CD14-positive monocyte (primary cell): ENCODE results near the gene CD44. TPM values are rescaled to one million over a fixed set of nuclear protein-coding genes. Genes with fewer than 3 reads are reported as not detected.

Source experiments
- DNase-seq, 3 donors: peaks; one replicate each; pipeline ENCODE4 v3.0.0-alpha.2; 2011 to 2022
- H2AFZ ChIP-seq: 2 replicates; pipeline ENCODE4 v1.6.0; 2012; ENCODE audit warnings: mild to moderate bottlenecking, low read depth, low read length, inconsistent platforms; ENCODE audit not compliant: insufficient read depth, poor library complexity, severe bottlenecking
- H3K27ac ChIP-seq, 2 donors: 1 replicate in 1 of 2; 2 replicates in 1 of 2; pipeline ENCODE4 v1.5.1; 2012 to 2013; ENCODE audit warnings: low read length in 2 of 2, control low read depth in 1 of 2, inconsistent platforms in 1 of 2, low read depth in 1 of 2, mild to moderate bottlenecking in 1 of 2
- H3K27me3 ChIP-seq, 2 donors: one replicate each; pipeline versions ENCODE4 v1.6.0 to v1.6.1; 2011 to 2013; ENCODE audit warnings: low read length in 2 of 2; ENCODE audit not compliant: control insufficient read depth in 2 of 2, insufficient read depth in 2 of 2
- H3K36me3 ChIP-seq, 2 donors: replicated peaks in 1 of 2; 1 replicate in 1 of 2; 2 replicates in 1 of 2; pipeline versions ENCODE4 v1.5.1 to v1.6.1; 2012 to 2013; ENCODE audit warnings: low read length in 2 of 2, control low read depth in 1 of 2, inconsistent platforms in 1 of 2, mild to moderate bottlenecking in 1 of 2; ENCODE audit not compliant: insufficient read depth in 2 of 2, control insufficient read depth in 1 of 2
- H3K4me1 ChIP-seq, 2 donors: 1 replicate in 1 of 2; 2 replicates in 1 of 2; pipeline versions ENCODE4 v1.5.1 to v1.6.1; 2012 to 2013; ENCODE audit warnings: low read length in 2 of 2, control low read depth in 1 of 2, inconsistent platforms in 1 of 2, mild to moderate bottlenecking in 1 of 2, moderate library complexity in 1 of 2; ENCODE audit not compliant: insufficient read depth in 2 of 2, control insufficient read depth in 1 of 2
- H3K4me2 ChIP-seq: replicated peaks from 2 replicates; pipeline ENCODE3; 2012; ENCODE audit warnings: low read length, moderate library complexity, mild to moderate bottlenecking; ENCODE audit not compliant: poor library complexity, severe bottlenecking; ENCODE audit errors: extremely low read depth
- H3K4me3 ChIP-seq, 3 experiments: fragments of 200-600 bp in 1 of 3; sonication (generic) in 1 of 3; replicated peaks in 1 of 3; 1 replicate in 2 of 3; 2 replicates in 1 of 3; pipeline ENCODE4 v1.5.1; 2011 to 2013; ENCODE audit warnings: low read length in 3 of 3, mild to moderate bottlenecking in 3 of 3, control low read depth in 2 of 3, low read depth in 2 of 3, inconsistent platforms in 1 of 3, moderate library complexity in 1 of 3
- H3K79me2 ChIP-seq: 2 replicates; pipeline ENCODE4 v1.6.0; 2012; ENCODE audit warnings: mild to moderate bottlenecking, control low read depth, inconsistent platforms, low read length, moderate library complexity; ENCODE audit not compliant: insufficient read depth
- H3K9ac ChIP-seq: 2 replicates; pipeline ENCODE4 v1.6.0; 2017; ENCODE audit warnings: low read length, mild to moderate bottlenecking; ENCODE audit not compliant: insufficient read depth, poor library complexity, severe bottlenecking
- H3K9me3 ChIP-seq, 2 donors: replicated peaks in 1 of 2; 1 replicate in 1 of 2; 2 replicates in 1 of 2; pipeline versions ENCODE4 v1.5.1 to v1.6.1; 2012 to 2013; ENCODE audit warnings: low read length in 2 of 2, control low read depth in 1 of 2; ENCODE audit not compliant: control insufficient read depth in 1 of 2, insufficient read depth in 1 of 2
- H4K20me1 ChIP-seq: 2 replicates; pipeline ENCODE4 v1.6.0; 2012; ENCODE audit warnings: mild to moderate bottlenecking, low read length, control low read depth, moderate library complexity; ENCODE audit not compliant: insufficient read depth
- H3K27ac Mint-ChIP-seq, 7 donors: one replicate each; pipeline ENCODE4 v1.8.0; 2020; ENCODE audit warnings: mild to moderate bottlenecking in 7 of 7, mixed read lengths in 7 of 7, moderate library complexity in 6 of 7, inconsistent platforms in 2 of 7
- H3K27me3 Mint-ChIP-seq, 3 donors: one replicate each; pipeline ENCODE4 v1.8.0; 2021 to 2022; ENCODE audit warnings: low read depth in 3 of 3, mild to moderate bottlenecking in 3 of 3, mixed read lengths in 3 of 3, moderate library complexity in 3 of 3, inconsistent platforms in 1 of 3
- H3K36me3 Mint-ChIP-seq, 2 donors: one replicate each; pipeline ENCODE4 v1.8.0; 2020; ENCODE audit warnings: mixed read lengths in 2 of 2, inconsistent platforms in 1 of 2, mild to moderate bottlenecking in 1 of 2
- H3K4me1 Mint-ChIP-seq: one replicate; pipeline ENCODE4 v1.8.0; 2020; ENCODE audit warnings: mild to moderate bottlenecking, mixed read lengths
- H3K4me3 Mint-ChIP-seq, 2 donors: one replicate each; pipeline ENCODE4 v1.8.0; 2020; ENCODE audit warnings: mild to moderate bottlenecking in 2 of 2, mixed read lengths in 2 of 2, moderate library complexity in 1 of 2
- H3K9me3 Mint-ChIP-seq, 7 donors: one replicate each; pipeline ENCODE4 v1.8.0; 2020 to 2022; ENCODE audit warnings: mixed read lengths in 7 of 7, mild to moderate bottlenecking in 6 of 7, moderate library complexity in 6 of 7, inconsistent platforms in 2 of 7
- WGBS: methylation state at CpG from one replicate; pipeline ENCODE4 v1.1.5; 2013; ENCODE audit warnings: missing lambda C conversion rate; ENCODE audit not compliant: insufficient coverage; 5-methylcytosine and 5-hydroxymethylcytosine counted together
- intact Hi-C, 2 donors: fragments of 100-400 bp; cut with micrococcal nuclease; formaldehyde crosslinking; loops; one replicate each; pipeline versions ENCODE4 v1.15.0 to v1.15.1; 2023
- polyA plus RNA-seq, 3 donors: library from polyadenylated mRNA; depleted of rRNA in 1 of 3; unstranded in 2 of 3; stranded (reverse) in 1 of 3; fragments of 300-500 nt in 2 of 3; fragments of >200 nt in 1 of 3; fragmentation: Illumina TruSeq in 2 of 3; gene quantifications; 1 replicate in 2 of 3; 2 replicates in 1 of 3; pipeline ENCODE4 v1.2.3, GENCODE V29; 2012 to 2021
- TF ChIP-seq, protein P1 (sequence below): fragments of 200-600 bp; IDR thresholded peaks from one replicate; pipeline ENCODE4 v1.8.0; 2022; ENCODE audit warnings: antibody characterized with exemption, mild to moderate bottlenecking

CD44 gene
- polyA plus RNA-seq, 3 donors: 415 to 866 (median 531) TPM

- no CpG with 5 or more reads among the region's 1 CpG for WGBS
- H3K27ac ChIP-seq: peak overlapping the region in 1 of 2 donors; percentile 86
- no peak overlapping the region for H3K4me3 ChIP-seq
- no peak overlapping the region for H3K4me2 ChIP-seq
- H4K20me1 ChIP-seq: peaks cover 95% of the 10 kb centered on the region
- Mint-ChIP-seq H3K27ac (peak overlapping the region in 1 of 7 donors; percentile 74), H3K36me3 (peaks cover 55 to 71% of the 10 kb centered on the region in 2 donors), H3K27me3 (no peaks in the 10 kb centered on the region), H3K4me1 (peaks cover 88% of the 10 kb centered on the region), H3K4me3 (no peak overlapping the region), H3K9me3 (no peaks in the 10 kb centered on the region)
- TF ChIP-seq, protein P1, sequence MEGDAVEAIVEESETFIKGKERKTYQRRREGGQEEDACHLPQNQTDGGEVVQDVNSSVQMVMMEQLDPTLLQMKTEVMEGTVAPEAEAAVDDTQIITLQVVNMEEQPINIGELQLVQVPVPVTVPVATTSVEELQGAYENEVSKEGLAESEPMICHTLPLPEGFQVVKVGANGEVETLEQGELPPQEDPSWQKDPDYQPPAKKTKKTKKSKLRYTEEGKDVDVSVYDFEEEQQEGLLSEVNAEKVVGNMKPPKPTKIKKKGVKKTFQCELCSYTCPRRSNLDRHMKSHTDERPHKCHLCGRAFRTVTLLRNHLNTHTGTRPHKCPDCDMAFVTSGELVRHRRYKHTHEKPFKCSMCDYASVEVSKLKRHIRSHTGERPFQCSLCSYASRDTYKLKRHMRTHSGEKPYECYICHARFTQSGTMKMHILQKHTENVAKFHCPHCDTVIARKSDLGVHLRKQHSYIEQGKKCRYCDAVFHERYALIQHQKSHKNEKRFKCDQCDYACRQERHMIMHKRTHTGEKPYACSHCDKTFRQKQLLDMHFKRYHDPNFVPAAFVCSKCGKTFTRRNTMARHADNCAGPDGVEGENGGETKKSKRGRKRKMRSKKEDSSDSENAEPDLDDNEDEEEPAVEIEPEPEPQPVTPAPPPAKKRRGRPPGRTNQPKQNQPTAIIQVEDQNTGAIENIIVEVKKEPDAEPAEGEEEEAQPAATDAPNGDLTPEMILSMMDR: no peak
- no peak overlapping the region for H2AFZ ChIP-seq
- H3K9me3 ChIP-seq: no peaks in the 10 kb centered on the region
- peaks cover 2 to 45% of the 10 kb centered on the region in 2 donors for H3K36me3 ChIP-seq
- DNase-seq: peak in 1 of 3 donors; percentile 7
- H3K79me2 ChIP-seq: peaks cover 97% of the 10 kb centered on the region
- no peak overlapping the region for H3K9ac ChIP-seq
- intact Hi-C loops: loop anchor here in 1 of 2 donors (10.0 kb wide), 1 partner anchor 214 kb away; no protein-coding TSS in a partner anchor
- no peaks in the 10 kb centered on the region for H3K27me3 ChIP-seq
- peaks cover 80 to 94% of the 10 kb centered on the region in 2 donors for H3K4me1 ChIP-seq
These were observed 32.3 kb downstream of the CD44 start for GRCh38 chr11:35171226-35171625.

GRCh38 chr11:35173011-35173511 is 34.1 kb downstream of the CD44 start:
- Histone ChIP-seq H3K79me2 (peaks cover 97% of the 10 kb centered on the region), H2AFZ (no peak overlapping the region), H3K4me3 (peak overlapping the region in 1 of 3 experiments; percentile 57), H3K27me3 (no peaks in the 10 kb centered on the region), H3K4me2 (peak overlapping the region; percentile 62), H3K27ac (peak overlapping the region; percentile 71 to 86), H3K9me3 (no peaks in the 10 kb centered on the region), H3K36me3 (peaks cover 21 to 63% of the 10 kb centered on the region in 2 donors), H3K4me1 (peaks cover 70 to 85% of the 10 kb centered on the region in 2 donors), H3K9ac (peak overlapping the region; percentile 17), H4K20me1 (peaks cover 95% of the 10 kb centered on the region)
- Mint-ChIP-seq H3K4me3 (peak overlapping the region; percentile 31 to 71), H3K36me3 (peaks cover 65 to 80% of the 10 kb centered on the region in 2 donors), H3K4me1 (peaks cover 77% of the 10 kb centered on the region), H3K27ac (peak overlapping the region; percentile 87 to 96 (median 95)), H3K9me3 (no peaks in the 10 kb centered on the region), H3K27me3 (no peaks in the 10 kb centered on the region)
- intact Hi-C loops: loop anchor here in 1 of 2 donors (10.0 kb wide), 1 partner anchor 212 kb away; no protein-coding TSS in a partner anchor
- TF ChIP-seq, protein P1: no peak
- no CpG with 5 or more reads among the region's 2 CpGs for WGBS
- DNase-seq: peak; percentile 73 to 86 (median 81)
